ENCODE measurements around the gene MAML3.

Gene MAML3

DNA sequence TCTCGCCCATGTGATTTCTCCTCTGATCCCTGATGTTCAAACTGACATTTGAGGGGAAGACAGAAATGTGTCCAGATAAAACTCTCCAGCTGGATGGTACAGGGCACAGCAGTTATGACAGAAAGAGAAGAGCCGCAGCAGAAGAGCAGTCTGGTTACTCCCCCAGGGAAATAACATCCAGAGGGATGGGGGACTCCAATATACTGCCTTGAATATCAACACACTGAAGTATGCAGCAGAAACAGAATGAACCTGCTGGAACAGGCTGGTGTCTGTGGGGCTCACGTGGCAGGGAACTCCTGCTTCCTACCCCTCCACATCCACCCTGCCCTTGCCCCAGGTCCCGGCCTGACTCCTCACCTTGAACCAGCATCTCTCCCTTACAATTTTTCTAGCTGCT lies 394.9 kb downstream of the MAML3 start:
- no peak overlapping the region for H2AK5ac ChIP-seq (ENCODE audit: low read length, severe bottlenecking)
- no peak overlapping the region for H2BK12ac ChIP-seq (ENCODE audit: low read length in 2 of 2)
- H3K79me1 ChIP-seq (replicated peaks; ENCODE audit: low read length, poor library complexity, severe bottlenecking): peaks cover 4% of the 10 kb centered on the region
- H3K14ac ChIP-seq (ENCODE audit: low read length in 2 of 2): no peak overlapping the region
- no peak overlapping the region for H2BK5ac ChIP-seq (ENCODE audit: low read depth, low read length, poor library complexity, severe bottlenecking)
- no peak overlapping the region for H4K91ac ChIP-seq (ENCODE audit: low read length)
- peaks cover 3% of the 10 kb centered on the region for H3K4me1 ChIP-seq (ENCODE audit: control insufficient read depth, insufficient read depth, low read depth, low read length)
- H2BK15ac ChIP-seq (ENCODE audit: low read depth, poor library complexity, severe bottlenecking): no peak overlapping the region
- H4K8ac ChIP-seq (ENCODE audit: low read length): no peak overlapping the region
- no peak overlapping the region for H3K23ac ChIP-seq (ENCODE audit: low read length in 2 of 2)
- H3K4ac ChIP-seq (ENCODE audit: low read depth in 1 of 2, low read length in 2 of 2): no peak overlapping the region
- H3K36me3 ChIP-seq (ENCODE audit: control insufficient read depth in 1 of 2, insufficient read depth in 2 of 2, low read depth in 1 of 2, low read length in 2 of 2): no peaks in the 10 kb centered on the region
- no peak overlapping the region for H3K9ac ChIP-seq (ENCODE audit: low read length)
- DNase-seq: no peak
- H3K18ac ChIP-seq (ENCODE audit: low read depth in 1 of 2, low read length in 2 of 2): no peak overlapping the region
- no peaks in the 10 kb centered on the region for H3K9me3 ChIP-seq (ENCODE audit: control insufficient read depth, low read length)
- no peak overlapping the region for H2AFZ ChIP-seq (ENCODE audit: low read depth, low read length)
- no peaks in the 10 kb centered on the region for H3K27me3 ChIP-seq (ENCODE audit: control insufficient read depth in 1 of 2, insufficient read depth in 1 of 2, low read length in 2 of 2)
- H3K4me2 ChIP-seq (ENCODE audit: low read length, poor library complexity, severe bottlenecking): no peak overlapping the region
- WGBS: 100% methylated on average over 1 of the region's 4 CpGs
- H3K4me3 ChIP-seq (ENCODE audit: insufficient read depth in 1 of 2, low read depth in 1 of 2, low read length in 2 of 2): no peak overlapping the region
- no peak overlapping the region for H2BK120ac ChIP-seq (ENCODE audit: low read depth, low read length)
- H3K27ac ChIP-seq (ENCODE audit: low read length, poor library complexity, severe bottlenecking): no peak overlapping the region

- H3K4me1 ChIP-seq (ENCODE audit: control insufficient read depth, insufficient read depth, low read depth, low read length): peaks cover 2% of the 10 kb centered on the region
- no peak overlapping the region for H3K4ac ChIP-seq (ENCODE audit: low read depth in 1 of 2, low read length in 2 of 2)
- H3K36me3 ChIP-seq (ENCODE audit: control insufficient read depth in 1 of 2, insufficient read depth in 2 of 2, low read depth in 1 of 2, low read length in 2 of 2): no peaks in the 10 kb centered on the region
- H2BK12ac ChIP-seq (ENCODE audit: low read length in 2 of 2): no peak overlapping the region
- peak overlapping the region in 1 of 2 experiments; percentile 50 for H3K18ac ChIP-seq (ENCODE audit: low read depth in 1 of 2, low read length in 2 of 2)
- H3K27ac ChIP-seq (ENCODE audit: low read length, poor library complexity, severe bottlenecking): no peak overlapping the region
- no peak overlapping the region for H3K23ac ChIP-seq (ENCODE audit: low read length in 2 of 2)
- DNase-seq: no peak
- no peak overlapping the region for H2BK120ac ChIP-seq (ENCODE audit: low read depth, low read length)
- no peak overlapping the region for H4K8ac ChIP-seq (ENCODE audit: low read length)
- H3K14ac ChIP-seq (ENCODE audit: low read length in 2 of 2): no peak overlapping the region
- H2BK5ac ChIP-seq (ENCODE audit: low read depth, low read length, poor library complexity, severe bottlenecking): no peak overlapping the region
- H3K27me3 ChIP-seq (ENCODE audit: control insufficient read depth in 1 of 2, insufficient read depth in 1 of 2, low read length in 2 of 2): no peaks in the 10 kb centered on the region
- WGBS: 85% methylated on average over 10 of the region's 10 CpGs
- no peak overlapping the region for H3K9ac ChIP-seq (ENCODE audit: low read length)
- H2AFZ ChIP-seq (ENCODE audit: low read depth, low read length): no peak overlapping the region
- H2BK15ac ChIP-seq (ENCODE audit: low read depth, poor library complexity, severe bottlenecking): no peak overlapping the region
- no peak overlapping the region for H3K4me3 ChIP-seq (ENCODE audit: insufficient read depth in 1 of 2, low read depth in 1 of 2, low read length in 2 of 2)
- no peak overlapping the region for H4K91ac ChIP-seq (ENCODE audit: low read length)
- H3K79me1 ChIP-seq (replicated peaks; ENCODE audit: low read length, poor library complexity, severe bottlenecking): peaks cover 3% of the 10 kb centered on the region
- no peak overlapping the region for H2AK5ac ChIP-seq (ENCODE audit: low read length, severe bottlenecking)
- H3K4me2 ChIP-seq (ENCODE audit: low read length, poor library complexity, severe bottlenecking): no peak overlapping the region
- H3K9me3 ChIP-seq (ENCODE audit: control insufficient read depth, low read length): no peaks in the 10 kb centered on the region
Measured at GRCh38 chr4:139756391-139757180, 397.4 kb downstream of the MAML3 start.

DNA sequence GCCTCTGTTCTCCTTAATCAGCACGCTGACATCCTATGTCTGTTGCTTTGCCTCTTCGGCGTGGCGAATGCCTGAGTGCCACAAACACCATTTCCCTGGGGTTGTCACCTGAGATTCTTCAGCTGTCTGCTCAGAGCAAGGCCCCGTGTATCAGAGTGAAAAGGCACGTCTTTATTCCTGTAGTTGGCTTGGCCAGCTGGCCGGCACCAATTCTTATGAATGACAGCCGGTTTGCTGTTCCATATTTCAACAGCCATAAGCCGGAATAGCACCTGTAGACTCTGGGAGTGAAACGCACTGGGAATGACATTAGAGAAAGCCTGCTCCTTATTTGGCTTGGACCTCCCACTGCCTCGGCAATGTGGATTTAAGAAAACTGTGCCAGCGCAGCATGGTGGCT lies 399.0 kb downstream of the MAML3 start:
- 86% methylated on average over 12 of the region's 12 CpGs for WGBS
- Histone ChIP-seq H3K4me2 (ENCODE audit: low read length, poor library complexity, severe bottlenecking) (no peak overlapping the region), H3K27me3 (ENCODE audit: control insufficient read depth in 1 of 2, insufficient read depth in 1 of 2, low read length in 2 of 2) (no peaks in the 10 kb centered on the region), H3K18ac (ENCODE audit: low read depth in 1 of 2, low read length in 2 of 2) (no peak overlapping the region), H3K79me1 (replicated peaks; ENCODE audit: low read length, poor library complexity, severe bottlenecking) (peaks cover 5% of the 10 kb centered on the region), H2BK5ac (ENCODE audit: low read depth, low read length, poor library complexity, severe bottlenecking) (no peak overlapping the region), H3K4me3 (ENCODE audit: insufficient read depth in 1 of 2, low read depth in 1 of 2, low read length in 2 of 2) (no peak overlapping the region), H4K8ac (ENCODE audit: low read length) (no peak overlapping the region), H3K4me1 (ENCODE audit: control insufficient read depth, insufficient read depth, low read depth, low read length) (peaks cover 2% of the 10 kb centered on the region), H3K9ac (ENCODE audit: low read length) (no peak overlapping the region), H3K4ac (ENCODE audit: low read depth in 1 of 2, low read length in 2 of 2) (no peak overlapping the region), H2BK15ac (ENCODE audit: low read depth, poor library complexity, severe bottlenecking) (no peak overlapping the region), H3K23ac (ENCODE audit: low read length in 2 of 2) (no peak overlapping the region), H4K91ac (ENCODE audit: low read length) (no peak overlapping the region), H2AK5ac (ENCODE audit: low read length, severe bottlenecking) (no peak overlapping the region), H3K14ac (ENCODE audit: low read length in 2 of 2) (no peak overlapping the region), H2AFZ (ENCODE audit: low read depth, low read length) (no peak overlapping the region), H2BK12ac (ENCODE audit: low read length in 2 of 2) (no peak overlapping the region), H2BK120ac (ENCODE audit: low read depth, low read length) (no peak overlapping the region), H3K9me3 (ENCODE audit: control insufficient read depth, low read length) (no peaks in the 10 kb centered on the region), H3K27ac (ENCODE audit: low read length, poor library complexity, severe bottlenecking) (no peak overlapping the region), H3K36me3 (ENCODE audit: control insufficient read depth in 1 of 2, insufficient read depth in 2 of 2, low read depth in 1 of 2, low read length in 2 of 2) (no peaks in the 10 kb centered on the region)
- no peak for DNase-seq

DNA sequence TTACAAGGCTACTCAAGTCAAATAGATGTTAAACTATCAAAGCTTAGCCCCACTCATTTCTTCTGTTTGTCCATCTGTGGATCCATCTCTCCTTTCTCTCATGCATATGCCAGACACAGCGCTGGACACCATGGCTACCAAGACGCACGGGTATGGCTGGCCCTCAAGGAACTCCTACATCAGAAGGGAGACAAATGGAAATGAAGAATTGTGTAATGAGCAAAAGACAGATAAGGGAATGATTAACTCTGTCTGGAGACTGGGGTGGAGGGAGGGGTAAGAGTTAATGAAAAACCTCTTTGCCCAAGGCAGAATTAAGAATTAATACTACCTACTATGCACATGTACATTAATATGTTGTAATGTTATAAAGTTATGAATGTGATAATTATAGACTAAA lies 400.3 kb downstream of the MAML3 start:
- H3K18ac ChIP-seq (ENCODE audit: low read depth in 1 of 2, low read length in 2 of 2): no peak overlapping the region
- peaks cover 2% of the 10 kb centered on the region for H3K4me1 ChIP-seq (ENCODE audit: control insufficient read depth, insufficient read depth, low read depth, low read length)
- H2BK5ac ChIP-seq (ENCODE audit: low read depth, low read length, poor library complexity, severe bottlenecking): no peak overlapping the region
- H2BK15ac ChIP-seq (ENCODE audit: low read depth, poor library complexity, severe bottlenecking): no peak overlapping the region
- H2AK5ac ChIP-seq (ENCODE audit: low read length, severe bottlenecking): no peak overlapping the region
- H3K36me3 ChIP-seq (ENCODE audit: control insufficient read depth in 1 of 2, insufficient read depth in 2 of 2, low read depth in 1 of 2, low read length in 2 of 2): no peaks in the 10 kb centered on the region
- no peak overlapping the region for H3K14ac ChIP-seq (ENCODE audit: low read length in 2 of 2)
- no peak overlapping the region for H2BK12ac ChIP-seq (ENCODE audit: low read length in 2 of 2)
- H3K4me2 ChIP-seq (ENCODE audit: low read length, poor library complexity, severe bottlenecking): no peak overlapping the region
- 83% methylated on average over 3 of the region's 3 CpGs for WGBS
- no peaks in the 10 kb centered on the region for H3K27me3 ChIP-seq (ENCODE audit: control insufficient read depth in 1 of 2, insufficient read depth in 1 of 2, low read length in 2 of 2)
- no peak overlapping the region for H3K4ac ChIP-seq (ENCODE audit: low read depth in 1 of 2, low read length in 2 of 2)
- no peak overlapping the region for H2AFZ ChIP-seq (ENCODE audit: low read depth, low read length)
- H3K9me3 ChIP-seq (ENCODE audit: control insufficient read depth, low read length): no peaks in the 10 kb centered on the region
- DNase-seq: no peak
- peaks cover 5% of the 10 kb centered on the region for H3K79me1 ChIP-seq (replicated peaks; ENCODE audit: low read length, poor library complexity, severe bottlenecking)
- no peak overlapping the region for H3K4me3 ChIP-seq (ENCODE audit: insufficient read depth in 1 of 2, low read depth in 1 of 2, low read length in 2 of 2)
- H3K9ac ChIP-seq (ENCODE audit: low read length): no peak overlapping the region
- no peak overlapping the region for H3K27ac ChIP-seq (ENCODE audit: low read length, poor library complexity, severe bottlenecking)
- H4K91ac ChIP-seq (ENCODE audit: low read length): no peak overlapping the region
- H3K23ac ChIP-seq (ENCODE audit: low read length in 2 of 2): no peak overlapping the region
- no peak overlapping the region for H4K8ac ChIP-seq (ENCODE audit: low read length)
- H2BK120ac ChIP-seq (ENCODE audit: low read depth, low read length): no peak overlapping the region

Data from mesenchymal stem cell (in vitro differentiated cells and primary cell).